Thyroid gland (tissue), 4 donors: ENCODE results near the gene CDH4.

Experiments used
- POLR2A ChIP-seq, 2 donors: fragments of 450-650 bp; IDR thresholded peaks; one replicate each; pipeline ENCODE4 v1.6.1; 2017; ENCODE audit warnings: antibody characterized with exemption in 2 of 2, mild to moderate bottlenecking in 2 of 2, moderate library complexity in 1 of 2
- TF ChIP-seq, protein P1 (sequence below), 6 experiments: fragments of 200-600 bp in 3 of 6; fragments of 450-650 bp in 3 of 6; sonication (generic) in 3 of 6; IDR thresholded peaks; one replicate each; pipeline ENCODE4 v1.5.1; 2016 to 2019; ENCODE audit warnings: antibody characterized with exemption in 6 of 6, mild to moderate bottlenecking in 2 of 6, inconsistent platforms in 1 of 6, moderate library complexity in 1 of 6

DNA sequence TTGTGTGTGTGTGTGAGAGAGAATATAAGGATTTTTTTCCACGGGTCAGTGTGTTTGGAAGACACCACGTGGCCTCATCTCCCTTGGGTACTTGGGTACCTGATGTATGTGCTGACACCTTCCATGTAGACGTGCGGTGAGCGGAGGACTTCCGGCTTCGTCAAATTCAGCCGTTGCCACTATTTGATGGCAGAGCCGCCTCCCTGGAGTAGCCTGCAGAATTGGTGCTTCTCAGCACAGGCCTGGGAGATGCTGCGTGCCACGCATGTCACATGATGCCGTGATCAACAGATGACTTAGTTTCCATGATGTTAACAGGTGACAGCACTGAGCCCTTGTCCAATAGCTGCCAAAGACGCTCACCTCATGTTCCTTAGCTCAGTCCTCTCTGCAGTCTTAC lies 69.4 kb downstream of the CDH4 start:
- TF ChIP-seq, protein P1, sequence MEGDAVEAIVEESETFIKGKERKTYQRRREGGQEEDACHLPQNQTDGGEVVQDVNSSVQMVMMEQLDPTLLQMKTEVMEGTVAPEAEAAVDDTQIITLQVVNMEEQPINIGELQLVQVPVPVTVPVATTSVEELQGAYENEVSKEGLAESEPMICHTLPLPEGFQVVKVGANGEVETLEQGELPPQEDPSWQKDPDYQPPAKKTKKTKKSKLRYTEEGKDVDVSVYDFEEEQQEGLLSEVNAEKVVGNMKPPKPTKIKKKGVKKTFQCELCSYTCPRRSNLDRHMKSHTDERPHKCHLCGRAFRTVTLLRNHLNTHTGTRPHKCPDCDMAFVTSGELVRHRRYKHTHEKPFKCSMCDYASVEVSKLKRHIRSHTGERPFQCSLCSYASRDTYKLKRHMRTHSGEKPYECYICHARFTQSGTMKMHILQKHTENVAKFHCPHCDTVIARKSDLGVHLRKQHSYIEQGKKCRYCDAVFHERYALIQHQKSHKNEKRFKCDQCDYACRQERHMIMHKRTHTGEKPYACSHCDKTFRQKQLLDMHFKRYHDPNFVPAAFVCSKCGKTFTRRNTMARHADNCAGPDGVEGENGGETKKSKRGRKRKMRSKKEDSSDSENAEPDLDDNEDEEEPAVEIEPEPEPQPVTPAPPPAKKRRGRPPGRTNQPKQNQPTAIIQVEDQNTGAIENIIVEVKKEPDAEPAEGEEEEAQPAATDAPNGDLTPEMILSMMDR (IDR thresholded peaks at IDR 0.05): no peak
- no peak for TF ChIP-seq POLR2A (IDR thresholded peaks at IDR 0.05)
